CD4-positive, alpha-beta T cell treated with Interleukin-6 at 100 ng/mL for 8 hours (primary cell): Measurements from ENCODE around the gene CELSR2.

Experiments used
- DNase-seq: peaks from one replicate; pipeline ENCODE4 v3.0.0-alpha.2; 2020; ENCODE audit warnings: mixed read lengths, low spot score

The CELSR2 gene

DNA sequence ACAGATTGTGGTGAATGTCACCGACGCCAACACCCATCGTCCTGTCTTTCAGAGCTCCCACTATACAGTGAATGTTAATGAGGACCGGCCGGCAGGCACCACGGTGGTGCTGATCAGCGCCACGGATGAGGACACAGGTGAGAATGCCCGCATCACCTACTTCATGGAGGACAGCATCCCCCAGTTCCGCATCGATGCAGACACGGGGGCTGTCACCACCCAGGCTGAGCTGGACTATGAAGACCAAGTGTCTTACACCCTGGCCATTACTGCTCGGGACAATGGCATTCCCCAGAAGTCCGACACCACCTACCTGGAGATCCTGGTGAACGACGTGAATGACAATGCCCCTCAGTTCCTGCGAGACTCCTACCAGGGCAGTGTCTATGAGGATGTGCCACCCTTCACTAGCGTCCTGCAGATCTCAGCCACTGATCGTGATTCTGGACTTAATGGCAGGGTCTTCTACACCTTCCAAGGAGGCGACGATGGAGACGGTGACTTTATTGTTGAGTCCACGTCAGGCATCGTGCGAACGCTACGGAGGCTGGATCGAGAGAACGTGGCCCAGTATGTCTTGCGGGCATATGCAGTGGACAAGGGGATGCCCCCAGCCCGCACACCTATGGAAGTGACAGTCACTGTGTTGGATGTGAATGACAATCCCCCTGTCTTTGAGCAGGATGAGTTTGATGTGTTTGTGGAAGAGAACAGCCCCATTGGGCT, 3.0 kb downstream of the CELSR2 start:
- DNase-seq: no peak

- DNase-seq: no peak
These were observed 3.8 kb downstream of the CELSR2 start for GRCh38 chr1:109252893-109253802.

DNA sequence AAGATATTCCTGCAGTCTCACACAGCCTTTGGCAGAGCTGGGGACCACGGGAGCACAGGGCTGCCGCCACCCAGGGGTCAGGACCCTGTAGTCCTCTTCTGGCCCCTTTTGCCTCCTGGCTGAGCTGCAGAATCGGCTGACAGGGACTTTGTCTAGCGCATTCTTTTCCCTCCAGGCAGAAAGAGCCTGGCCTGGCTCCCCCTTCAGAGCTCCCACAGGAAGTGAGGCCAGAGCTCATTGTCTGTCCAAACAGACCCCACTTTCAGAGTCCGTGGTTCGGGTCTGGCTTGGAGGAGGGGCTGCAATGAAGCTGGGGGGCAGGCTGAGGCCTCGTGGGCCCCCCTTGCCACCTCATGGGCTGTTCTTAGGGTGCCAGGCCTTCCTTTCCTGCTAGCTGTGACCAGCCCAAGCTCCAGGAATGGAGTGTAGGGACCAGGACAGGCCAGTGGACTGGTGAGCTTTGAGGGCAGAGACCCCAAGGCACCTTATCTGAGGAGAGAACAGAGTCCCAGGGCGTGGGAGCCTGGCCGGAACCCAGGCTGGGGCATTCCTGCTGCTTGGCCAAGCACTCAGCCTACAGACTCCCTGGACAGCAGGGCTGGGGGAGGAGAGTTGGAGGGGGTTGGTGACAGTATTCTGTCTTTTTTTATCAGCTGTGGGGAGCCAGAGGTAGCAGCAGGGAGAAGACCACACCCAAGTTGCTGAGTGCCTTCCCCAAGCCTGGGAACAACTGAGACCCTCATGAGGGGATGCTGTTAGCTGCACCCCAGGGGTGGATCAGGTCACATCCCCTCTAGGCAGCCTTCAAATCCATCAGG, 4.7 kb downstream of the CELSR2 start:
- no peak for DNase-seq

GRCh38 chr1:109254621-109255096, 5.3 kb downstream of the CELSR2 start:
- no peak for DNase-seq

DNA sequence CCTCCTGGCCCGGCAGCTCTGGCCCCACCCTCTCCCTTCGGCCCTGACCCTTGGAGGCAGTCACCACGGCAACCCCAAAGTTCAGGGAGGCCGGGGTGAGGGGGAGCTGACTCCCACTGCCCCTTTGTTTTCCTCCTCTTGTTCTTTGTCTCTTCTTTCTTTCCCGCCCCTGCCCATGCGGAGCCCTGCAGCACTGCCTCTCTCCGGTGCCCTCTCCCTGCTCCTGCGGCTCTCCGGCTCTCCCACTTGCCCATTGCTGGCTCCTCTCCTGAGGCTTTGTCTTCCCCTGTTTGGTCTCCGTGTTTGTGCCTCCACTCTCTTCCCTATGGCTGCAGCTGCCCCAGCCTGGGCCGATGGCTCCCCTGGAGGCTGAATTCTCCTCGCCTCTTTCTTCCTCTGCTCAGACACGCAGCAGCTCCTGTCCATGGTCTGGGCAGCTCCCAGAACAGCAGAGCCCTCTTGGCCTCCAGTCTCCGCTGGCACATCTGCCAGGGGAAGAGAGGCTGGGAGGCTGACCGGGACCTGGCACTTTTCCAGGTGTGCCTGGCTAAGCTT, 5.8 kb downstream of the CELSR2 start:
- no peak for DNase-seq

DNA sequence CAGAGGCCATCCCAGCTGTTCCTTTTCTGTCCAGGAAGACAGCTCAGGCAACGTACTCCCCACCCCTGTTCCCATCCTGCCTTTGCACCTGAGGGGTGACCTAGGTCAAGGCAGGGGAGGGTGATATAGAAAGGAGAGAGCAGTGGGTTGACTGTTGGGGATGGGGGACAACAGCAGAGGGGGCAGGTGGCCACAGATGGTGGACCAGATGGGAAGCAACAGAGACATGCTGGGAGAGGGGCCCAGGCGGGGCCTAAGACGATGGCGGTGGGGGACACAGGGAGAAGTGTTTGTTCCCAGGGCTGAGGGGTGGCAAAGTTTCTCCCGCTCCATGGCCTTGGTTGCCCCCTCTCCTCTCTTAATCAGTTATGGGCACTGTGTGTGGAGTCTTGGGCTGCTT, 6.3 kb downstream of the CELSR2 start:
- DNase-seq: no peak

GRCh38 chr1:109256085-109256484, 6.7 kb downstream of the CELSR2 start:
- DNase-seq: no peak

DNA sequence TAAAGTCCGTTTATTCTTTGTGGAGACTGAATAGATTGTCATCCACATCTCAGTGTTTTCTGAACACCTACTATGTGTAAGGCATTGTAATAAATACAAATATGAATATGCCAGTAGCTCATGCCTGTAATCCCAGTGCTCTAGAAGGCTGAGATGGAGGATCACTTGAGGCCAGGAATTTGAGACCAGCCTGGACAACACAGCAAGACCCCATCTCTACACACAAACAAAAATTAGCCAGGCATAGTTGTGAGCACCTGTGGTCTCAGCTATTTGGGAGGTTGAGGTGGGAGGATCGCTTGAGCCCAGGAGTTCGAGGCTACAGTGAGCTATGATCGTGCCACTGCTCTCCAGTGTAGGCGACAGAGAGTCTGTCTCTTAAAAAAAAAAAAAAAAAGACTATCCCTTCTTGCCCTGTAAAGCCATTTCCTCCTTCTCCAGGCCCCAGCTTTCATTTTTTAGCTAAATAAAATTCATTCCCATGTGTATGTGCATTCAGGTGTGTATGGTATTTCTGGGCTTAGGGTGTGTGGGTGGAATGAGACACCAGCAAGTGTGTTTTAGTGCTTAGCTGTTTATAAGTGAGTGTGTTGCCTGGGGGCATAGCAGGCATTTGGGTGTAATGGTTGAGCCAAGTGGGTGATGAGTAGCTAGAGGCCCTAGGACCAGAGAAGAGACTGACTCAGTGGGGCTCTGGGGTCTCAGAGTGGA, 7.8 kb downstream of the CELSR2 start:
- no peak for DNase-seq

DNA sequence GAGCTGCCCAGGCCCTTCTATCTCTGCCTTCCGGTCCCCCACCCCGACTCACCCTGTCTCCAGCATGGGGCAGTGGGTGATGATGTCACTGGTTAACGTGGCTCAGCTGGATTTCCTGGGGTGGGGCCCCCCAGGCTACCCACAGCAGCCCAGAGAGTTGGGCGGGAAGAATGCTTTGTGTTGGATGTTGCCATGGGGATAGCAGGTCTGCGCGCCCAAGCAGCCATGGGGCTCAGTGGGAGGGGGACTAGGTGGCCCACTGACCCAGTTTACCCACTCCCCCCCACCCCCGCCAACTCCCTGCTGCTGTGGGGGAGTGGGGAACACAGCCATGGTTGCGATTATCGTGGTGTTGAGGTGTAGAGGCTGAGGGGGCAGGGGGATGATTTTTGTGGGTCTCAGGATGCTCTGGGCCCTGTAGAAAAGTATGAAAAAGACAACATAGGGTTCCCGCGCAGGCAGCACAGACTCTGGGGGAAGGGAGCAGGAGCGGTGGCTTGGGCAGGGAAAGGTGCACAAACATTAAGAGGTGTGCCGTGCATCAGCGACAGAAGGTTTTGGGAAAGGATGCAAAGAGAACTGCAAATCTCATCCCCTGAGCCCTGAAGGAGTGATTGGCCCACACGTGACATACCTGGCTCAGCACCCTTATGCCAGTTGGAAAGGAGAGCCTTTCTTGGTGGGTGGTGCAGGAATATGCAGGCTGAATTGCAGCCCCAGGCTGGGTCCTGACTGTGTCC, 8.5 kb downstream of the CELSR2 start:
- DNase-seq: no peak

DNA sequence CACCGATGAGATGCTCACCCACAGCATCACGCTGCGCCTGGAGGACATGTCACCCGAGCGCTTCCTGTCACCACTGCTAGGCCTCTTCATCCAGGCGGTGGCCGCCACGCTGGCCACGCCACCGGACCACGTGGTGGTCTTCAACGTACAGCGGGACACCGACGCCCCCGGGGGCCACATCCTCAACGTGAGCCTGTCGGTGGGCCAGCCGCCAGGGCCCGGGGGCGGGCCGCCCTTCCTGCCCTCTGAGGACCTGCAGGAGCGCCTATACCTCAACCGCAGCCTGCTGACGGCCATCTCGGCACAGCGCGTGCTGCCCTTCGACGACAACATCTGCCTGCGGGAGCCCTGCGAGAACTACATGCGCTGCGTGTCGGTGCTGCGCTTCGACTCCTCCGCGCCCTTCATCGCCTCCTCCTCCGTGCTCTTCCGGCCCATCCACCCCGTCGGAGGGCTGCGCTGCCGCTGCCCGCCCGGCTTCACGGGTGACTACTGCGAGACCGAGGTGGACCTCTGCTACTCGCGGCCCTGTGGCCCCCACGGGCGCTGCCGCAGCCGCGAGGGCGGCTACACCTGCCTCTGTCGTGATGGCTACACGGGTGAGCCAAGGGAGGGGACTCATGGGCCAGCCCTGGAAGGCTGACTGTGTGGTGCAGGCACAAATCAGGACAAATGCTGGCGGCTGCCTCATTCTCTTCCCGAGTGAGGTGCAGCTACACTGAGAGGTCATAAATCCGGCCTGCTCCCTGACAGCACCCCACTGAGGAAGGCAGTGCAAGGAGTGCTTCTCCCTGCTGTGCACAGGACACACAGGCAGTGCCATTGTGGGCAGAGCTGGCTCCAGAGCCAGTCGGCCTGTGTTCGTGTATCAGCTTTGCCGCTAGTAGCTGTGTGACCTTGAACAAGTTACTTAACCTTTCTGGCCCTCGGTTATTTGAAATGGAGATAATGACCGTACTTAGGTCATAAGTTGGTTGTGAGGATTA, 9.4 kb downstream of the CELSR2 start:
- no peak for DNase-seq

GRCh38 chr1:109259674-109260557, 10.6 kb downstream of the CELSR2 start:
- no peak for DNase-seq

DNA sequence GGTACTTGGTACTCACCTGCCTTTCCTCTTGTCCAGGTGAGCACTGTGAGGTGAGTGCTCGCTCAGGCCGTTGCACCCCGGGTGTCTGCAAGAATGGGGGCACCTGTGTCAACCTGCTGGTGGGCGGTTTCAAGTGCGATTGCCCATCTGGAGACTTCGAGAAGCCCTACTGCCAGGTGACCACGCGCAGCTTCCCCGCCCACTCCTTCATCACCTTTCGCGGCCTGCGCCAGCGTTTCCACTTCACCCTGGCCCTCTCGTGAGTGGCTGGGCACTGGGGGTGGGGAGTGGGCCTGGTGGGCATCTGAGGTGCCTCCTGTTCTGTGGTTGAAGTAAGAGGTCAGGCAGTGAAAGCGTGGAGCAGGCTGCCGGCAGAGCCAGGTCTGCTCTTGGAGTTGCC, 11.7 kb downstream of the CELSR2 start:
- no peak for DNase-seq

GRCh38 chr1:109261578-109261977, 12.2 kb downstream of the CELSR2 start:
- DNase-seq: no peak

- no peak for DNase-seq
These were observed 13.1 kb downstream of the CELSR2 start for GRCh38 chr1:109262231-109263055.

DNA sequence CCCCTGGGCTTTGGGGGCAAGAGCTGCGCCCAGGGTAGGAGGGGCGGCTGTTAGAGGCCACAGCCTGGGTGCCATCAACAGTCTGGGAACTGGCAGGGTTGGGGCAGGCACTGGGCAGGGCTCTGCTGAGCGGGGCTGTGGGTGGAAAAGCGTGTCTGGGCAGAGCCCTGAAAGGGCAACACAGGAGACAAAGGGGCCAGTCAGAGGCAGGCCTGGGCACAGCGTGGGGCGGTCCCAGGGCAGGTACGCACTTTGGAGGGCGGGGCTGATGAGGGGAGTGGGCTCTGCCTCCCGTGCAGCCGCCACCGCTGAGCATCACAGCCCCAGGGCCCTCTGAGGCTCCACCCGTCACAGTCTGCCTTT, 13.9 kb downstream of the CELSR2 start:
- no peak for DNase-seq

DNA sequence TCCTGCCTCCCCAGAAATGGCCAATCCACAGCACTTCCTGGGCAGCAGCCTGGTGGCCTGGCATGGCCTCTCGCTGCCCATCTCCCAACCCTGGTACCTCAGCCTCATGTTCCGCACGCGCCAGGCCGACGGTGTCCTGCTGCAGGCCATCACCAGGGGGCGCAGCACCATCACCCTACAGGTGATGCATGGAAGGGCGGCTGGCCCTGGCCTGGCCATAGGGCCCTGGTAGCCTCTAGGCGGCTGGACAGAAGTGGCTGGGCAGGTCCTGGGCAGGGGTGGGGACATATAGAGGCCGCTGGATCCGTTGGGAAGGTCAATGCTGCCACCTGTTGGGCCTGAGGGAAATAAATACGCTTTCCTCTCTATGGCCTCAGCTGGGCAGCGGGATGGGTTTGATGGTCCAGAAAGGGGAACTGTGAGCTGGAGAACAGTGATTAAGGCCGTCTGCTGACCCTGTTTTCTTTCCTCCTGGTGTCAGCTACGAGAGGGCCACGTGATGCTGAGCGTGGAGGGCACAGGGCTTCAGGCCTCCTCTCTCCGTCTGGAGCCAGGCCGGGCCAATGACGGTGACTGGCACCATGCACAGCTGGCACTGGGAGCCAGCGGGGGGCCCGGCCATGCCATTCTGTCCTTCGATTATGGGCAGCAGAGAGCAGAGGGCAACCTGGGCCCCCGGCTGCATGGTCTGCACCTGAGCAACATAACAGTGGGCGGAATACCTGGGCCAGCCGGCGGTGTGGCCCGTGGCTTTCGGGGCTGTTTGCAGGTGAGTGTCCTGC, 14.4 kb downstream of the CELSR2 start:
- DNase-seq: peak; percentile 56

- no peak for DNase-seq
These were observed 15.0 kb downstream of the CELSR2 start for GRCh38 chr1:109264379-109264755.
